HG02938 (cell line): ENCODE data around the gene EPB41L4B.

ENCODE experiments used
- ATAC-seq: cut with Tn5 transposase; IDR thresholded peaks from one replicate; pipeline ENCODE4 v1.9.1; 2021; ENCODE audit warnings: mild to moderate bottlenecking, moderate library complexity; ENCODE audit not compliant: unreplicated experiment

EPB41L4B gene

GRCh38 chr9:109321727-109322126 is 868 bp upstream of the EPB41L4B start:
- ATAC-seq, result no peak

GRCh38 chr9:109320331-109320741 is 523 bp downstream of the EPB41L4B start:
- peak; percentile 13 for ATAC-seq

GRCh38 chr9:109319626-109320241 is 1.1 kb downstream of the EPB41L4B start:
- ATAC-seq, result no peak

- ATAC-seq, result no peak
Measured at GRCh38 chr9:109319017-109319625, 1.7 kb downstream of the EPB41L4B start.

- no peak for ATAC-seq
Measured at GRCh38 chr9:109317979-109318741, 2.7 kb downstream of the EPB41L4B start.

- ATAC-seq, result no peak
Measured at GRCh38 chr9:109317311-109317978, 3.4 kb downstream of the EPB41L4B start.

- no peak for ATAC-seq
Measured at GRCh38 chr9:109316207-109316640, 4.6 kb downstream of the EPB41L4B start.

GRCh38 chr9:109315480-109316206 is 5.2 kb downstream of the EPB41L4B start:
- no peak for ATAC-seq

- ATAC-seq, result no peak
Measured at GRCh38 chr9:109314011-109314531, 6.8 kb downstream of the EPB41L4B start.

GRCh38 chr9:109313351-109313750 is 7.5 kb downstream of the EPB41L4B start:
- no peak for ATAC-seq

GRCh38 chr9:109312783-109313182 is 8.1 kb downstream of the EPB41L4B start:
- ATAC-seq, result no peak

- peak; percentile 82 for ATAC-seq
Measured at GRCh38 chr9:109311731-109312130, 9.1 kb downstream of the EPB41L4B start.

GRCh38 chr9:109311286-109311685 is 9.6 kb downstream of the EPB41L4B start:
- no peak for ATAC-seq

GRCh38 chr9:109310486-109310901 is 10.4 kb downstream of the EPB41L4B start:
- no peak for ATAC-seq

GRCh38 chr9:109309282-109309681 is 11.6 kb downstream of the EPB41L4B start:
- no peak for ATAC-seq

GRCh38 chr9:109307380-109308240 is 13.2 kb downstream of the EPB41L4B start:
- no peak for ATAC-seq

GRCh38 chr9:109305801-109306200 is 15.1 kb downstream of the EPB41L4B start:
- no peak for ATAC-seq

- ATAC-seq, result no peak
Measured at GRCh38 chr9:109304347-109304746, 16.5 kb downstream of the EPB41L4B start.

GRCh38 chr9:109303900-109304299 is 17.0 kb downstream of the EPB41L4B start:
- ATAC-seq, result no peak

GRCh38 chr9:109302606-109303005 is 18.3 kb downstream of the EPB41L4B start:
- no peak for ATAC-seq
